WTC11 (cell line): ENCODE measurements around the gene GLE1.

Experiments
- CREB1 ChIP-seq: sonication (generic); formaldehyde crosslinking; IDR thresholded peaks from 2 replicates; pipeline ENCODE4 v1.8.0; 2023; ENCODE audit warnings: mild to moderate bottlenecking, missing genetic modification reagents
- TF ChIP-seq, protein P1 (sequence below): fragments of 200-600 bp; IDR thresholded peaks from 2 replicates; pipeline ENCODE4 v1.8.0; 2022; ENCODE audit warnings: antibody characterized with exemption

DNA sequence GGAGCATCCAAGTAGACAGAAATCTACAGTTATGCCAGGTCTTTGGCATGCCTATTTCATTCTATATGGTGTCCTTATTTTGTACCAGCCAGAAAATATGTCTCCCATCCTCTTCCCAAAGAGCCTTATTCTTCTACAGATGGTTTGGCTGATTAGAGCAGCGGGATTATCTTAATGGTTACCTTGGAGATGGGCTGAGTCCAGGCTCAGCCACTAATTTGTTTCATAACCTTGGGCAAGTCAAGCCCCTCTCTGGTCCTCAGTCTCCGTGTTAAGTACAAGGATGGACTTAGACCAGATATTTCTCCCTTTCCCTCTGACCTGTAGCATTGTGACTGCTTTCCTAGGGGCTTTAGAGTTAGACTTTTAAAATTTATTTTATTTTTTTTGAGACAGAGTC lies 11.1 kb upstream of the GLE1 start:
- TF ChIP-seq, protein P1, sequence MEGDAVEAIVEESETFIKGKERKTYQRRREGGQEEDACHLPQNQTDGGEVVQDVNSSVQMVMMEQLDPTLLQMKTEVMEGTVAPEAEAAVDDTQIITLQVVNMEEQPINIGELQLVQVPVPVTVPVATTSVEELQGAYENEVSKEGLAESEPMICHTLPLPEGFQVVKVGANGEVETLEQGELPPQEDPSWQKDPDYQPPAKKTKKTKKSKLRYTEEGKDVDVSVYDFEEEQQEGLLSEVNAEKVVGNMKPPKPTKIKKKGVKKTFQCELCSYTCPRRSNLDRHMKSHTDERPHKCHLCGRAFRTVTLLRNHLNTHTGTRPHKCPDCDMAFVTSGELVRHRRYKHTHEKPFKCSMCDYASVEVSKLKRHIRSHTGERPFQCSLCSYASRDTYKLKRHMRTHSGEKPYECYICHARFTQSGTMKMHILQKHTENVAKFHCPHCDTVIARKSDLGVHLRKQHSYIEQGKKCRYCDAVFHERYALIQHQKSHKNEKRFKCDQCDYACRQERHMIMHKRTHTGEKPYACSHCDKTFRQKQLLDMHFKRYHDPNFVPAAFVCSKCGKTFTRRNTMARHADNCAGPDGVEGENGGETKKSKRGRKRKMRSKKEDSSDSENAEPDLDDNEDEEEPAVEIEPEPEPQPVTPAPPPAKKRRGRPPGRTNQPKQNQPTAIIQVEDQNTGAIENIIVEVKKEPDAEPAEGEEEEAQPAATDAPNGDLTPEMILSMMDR: no peak
- TF ChIP-seq CREB1 (CRISPR knock-in tag): no peak
